A549 treated with CpdA at 1 μM for 4 hours (cell line): ENCODE data around the gene USP22. TPM values are rescaled to one million over a fixed set of nuclear protein-coding genes. Genes with fewer than 3 reads are reported as not detected.

Experiments
- total RNA-seq: library from RNA; stranded (reverse); fragments of 200-300 nt; extraction: Qiagen RNA extraction; gene quantifications from 5 replicates; pipeline ENCODE4 v1.2.3, GENCODE V29; 2022; ENCODE audit warnings: low read depth

USP22 gene
- total RNA-seq, result 124 to 134 TPM (median 129 TPM) in 5 replicates

GRCh38 chr17:21042458-21043295, at the start of gene USP22:
TSS of gene USP22 (minus strand) at chr17:21043011. CDS start at chr17:21042835, 176 bp downstream.

Other genes starting within 250 kb of the USP22 start
- 18.5 to 22.8 TPM (median 20.6 TPM) in 5 replicates for gene DHRS7B, start 84.0 kb upstream of the USP22 start, total RNA-seq
- 52.6 to 80.3 TPM (median 70.1 TPM) in 5 replicates for gene TMEM11, start 171.2 kb upstream of the USP22 start, total RNA-seq
- gene NATD1, start 210.4 kb upstream of the USP22 start, total RNA-seq, result 2.4 to 3.7 TPM (median 2.8 TPM) in 5 replicates
- 116 to 192 TPM (median 142 TPM) in 5 replicates for gene MAP2K3, start 241.7 kb upstream of the USP22 start, total RNA-seq